HG03571 (cell line): Measurements from ENCODE around the gene TRIOBP.

Source experiments
- ATAC-seq: cut with Tn5 transposase; IDR thresholded peaks from one replicate; pipeline ENCODE4 v1.9.1; 2021; ENCODE audit not compliant: unreplicated experiment

TRIOBP gene

DNA sequence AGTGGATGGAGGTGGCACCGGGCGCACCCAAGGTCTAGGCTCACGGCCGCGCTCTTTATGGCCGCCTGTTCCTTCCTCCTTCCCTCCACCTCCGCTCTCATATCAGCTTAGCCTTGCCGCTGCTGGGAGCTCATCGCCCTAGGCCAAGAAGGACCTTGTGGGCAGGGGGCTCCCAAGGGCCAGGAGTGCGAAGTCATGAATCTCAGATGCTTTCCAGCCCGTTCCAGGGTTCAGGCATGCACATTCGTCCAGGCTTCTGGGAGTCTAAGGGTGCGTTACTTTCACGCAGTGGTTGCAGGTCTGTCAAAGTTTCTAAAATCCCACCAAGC, 122.2 kb downstream of the TRIOBP start:
- no peak for ATAC-seq

DNA sequence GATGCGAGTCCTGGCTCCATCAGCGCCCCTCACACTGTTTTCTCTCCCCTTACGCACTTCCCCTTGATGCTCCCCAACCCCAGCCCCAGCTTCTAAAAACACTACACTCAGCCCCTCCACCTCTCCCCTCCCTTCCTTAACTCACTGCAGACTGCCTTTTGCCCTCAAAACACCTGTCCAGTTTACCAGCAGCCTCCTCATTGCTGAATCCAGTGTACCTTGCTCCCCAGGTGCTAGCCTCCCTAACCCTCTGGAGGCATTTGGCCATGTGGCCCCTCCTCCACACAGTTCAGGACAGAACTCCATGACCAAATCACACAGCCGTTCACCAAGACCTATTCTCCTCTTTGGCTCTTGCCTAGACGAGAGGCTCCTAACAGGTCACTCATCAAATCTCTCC, 123.5 kb downstream of the TRIOBP start:
- ATAC-seq = no peak

DNA sequence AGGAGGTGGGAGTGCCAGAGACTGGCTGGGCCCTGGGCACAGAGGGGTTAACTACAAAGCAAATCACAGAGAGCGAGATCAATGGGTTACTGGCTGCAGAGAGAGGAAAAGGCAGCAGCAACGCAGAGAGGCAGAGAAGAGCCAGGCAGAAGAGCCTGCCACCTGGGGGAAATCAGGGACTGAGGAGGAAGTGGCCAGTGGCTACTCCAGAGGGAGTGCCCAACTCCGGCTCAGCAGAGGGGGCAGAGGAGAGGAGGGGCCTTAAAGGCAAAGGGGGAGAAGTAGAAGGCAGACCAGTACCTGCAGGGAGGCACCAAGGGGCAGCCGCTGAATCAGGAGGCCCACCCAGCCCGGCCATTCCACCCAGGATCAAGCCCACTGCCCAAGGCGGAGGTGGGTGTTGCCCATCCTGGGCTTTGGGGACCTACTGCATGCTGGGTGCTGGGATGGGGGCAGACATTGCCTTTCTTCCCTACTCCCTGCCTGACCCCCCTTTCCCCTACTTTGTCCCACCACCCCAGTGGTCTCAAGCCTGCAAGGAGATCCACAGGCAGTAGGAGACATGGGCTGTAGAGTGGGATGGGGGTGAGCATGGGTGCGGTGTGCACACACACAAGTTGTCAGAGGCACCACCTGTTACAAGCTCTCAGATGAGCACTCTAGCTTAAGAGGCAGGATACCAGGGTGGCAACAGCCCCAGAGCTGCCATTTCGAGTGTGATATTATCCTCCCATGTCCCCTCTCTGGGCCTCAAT, 125.4 kb downstream of the TRIOBP start:
- ATAC-seq = no peak

DNA sequence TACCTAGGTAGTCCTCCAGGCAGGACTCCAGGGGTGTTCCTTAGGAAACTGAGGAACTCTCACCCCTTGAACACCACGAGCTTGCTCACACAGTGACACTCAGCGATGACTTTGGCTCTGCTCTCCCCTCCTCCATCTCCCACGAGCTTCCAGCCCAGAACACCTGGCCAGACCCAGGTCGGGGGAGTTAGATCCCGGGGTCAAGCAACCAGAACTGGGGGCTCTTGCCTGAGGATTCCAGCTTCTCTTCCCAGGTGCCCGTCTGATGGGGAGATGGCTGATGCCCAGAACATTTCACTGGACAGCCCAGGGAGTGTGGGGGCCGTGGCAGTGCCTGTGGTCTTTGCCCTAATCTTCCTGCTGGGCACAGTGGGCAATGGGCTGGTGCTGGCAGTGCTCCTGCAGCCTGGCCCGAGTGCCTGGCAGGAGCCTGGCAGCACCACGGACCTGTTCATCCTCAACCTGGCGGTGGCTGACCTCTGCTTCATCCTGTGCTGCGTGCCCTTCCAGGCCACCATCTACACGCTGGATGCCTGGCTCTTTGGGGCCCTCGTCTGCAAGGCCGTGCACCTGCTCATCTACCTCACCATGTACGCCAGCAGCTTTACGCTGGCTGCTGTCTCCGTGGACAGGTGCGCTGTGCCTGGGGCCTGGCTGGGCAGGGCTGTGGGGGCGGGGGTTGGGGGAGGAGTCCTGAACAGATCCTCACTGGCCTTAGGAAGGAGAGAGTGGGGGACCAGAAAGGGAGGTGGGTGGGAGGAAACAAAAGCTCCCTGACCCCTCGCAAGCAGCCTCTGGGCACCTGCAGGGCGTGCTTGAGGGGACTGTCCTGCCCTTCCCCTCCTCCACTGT, 126.5 kb downstream of the TRIOBP start, which contains the start of gene GALR3:
GALR3 (plus strand) TSS at position 249 of the 852 bp plus-strand sequence; CDS start at position 274, 25 bp downstream.
- no peak for ATAC-seq

DNA sequence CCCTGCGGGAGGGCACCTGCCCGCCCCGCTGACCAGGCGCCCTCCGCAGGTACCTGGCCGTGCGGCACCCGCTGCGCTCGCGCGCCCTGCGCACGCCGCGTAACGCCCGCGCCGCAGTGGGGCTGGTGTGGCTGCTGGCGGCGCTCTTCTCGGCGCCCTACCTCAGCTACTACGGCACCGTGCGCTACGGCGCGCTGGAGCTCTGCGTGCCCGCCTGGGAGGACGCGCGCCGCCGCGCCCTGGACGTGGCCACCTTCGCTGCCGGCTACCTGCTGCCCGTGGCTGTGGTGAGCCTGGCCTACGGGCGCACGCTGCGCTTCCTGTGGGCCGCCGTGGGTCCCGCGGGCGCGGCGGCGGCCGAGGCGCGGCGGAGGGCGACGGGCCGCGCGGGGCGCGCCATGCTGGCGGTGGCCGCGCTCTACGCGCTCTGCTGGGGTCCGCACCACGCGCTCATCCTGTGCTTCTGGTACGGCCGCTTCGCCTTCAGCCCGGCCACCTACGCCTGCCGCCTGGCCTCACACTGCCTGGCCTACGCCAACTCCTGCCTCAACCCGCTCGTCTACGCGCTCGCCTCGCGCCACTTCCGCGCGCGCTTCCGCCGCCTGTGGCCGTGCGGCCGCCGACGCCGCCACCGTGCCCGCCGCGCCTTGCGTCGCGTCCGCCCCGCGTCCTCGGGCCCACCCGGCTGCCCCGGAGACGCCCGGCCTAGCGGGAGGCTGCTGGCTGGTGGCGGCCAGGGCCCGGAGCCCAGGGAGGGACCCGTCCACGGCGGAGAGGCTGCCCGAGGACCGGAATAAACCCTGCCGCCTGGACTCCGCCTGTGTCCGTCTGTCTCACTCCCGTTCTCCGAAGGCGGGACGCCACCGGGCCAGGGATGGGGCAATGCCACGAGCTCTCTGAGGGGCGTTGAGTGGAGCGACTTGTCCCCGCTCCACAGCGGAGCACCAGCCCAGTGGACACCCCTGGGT, 128.1 kb downstream of the TRIOBP start:
- no peak for ATAC-seq
